Measurements from ENCODE around the gene BCL7A.
"Not testable (repeated sequence)": the region's sequence is repeated elsewhere in the genome, so short reads cannot be mapped to it uniquely, and the experiment has no call there.

The BCL7A gene

DNA sequence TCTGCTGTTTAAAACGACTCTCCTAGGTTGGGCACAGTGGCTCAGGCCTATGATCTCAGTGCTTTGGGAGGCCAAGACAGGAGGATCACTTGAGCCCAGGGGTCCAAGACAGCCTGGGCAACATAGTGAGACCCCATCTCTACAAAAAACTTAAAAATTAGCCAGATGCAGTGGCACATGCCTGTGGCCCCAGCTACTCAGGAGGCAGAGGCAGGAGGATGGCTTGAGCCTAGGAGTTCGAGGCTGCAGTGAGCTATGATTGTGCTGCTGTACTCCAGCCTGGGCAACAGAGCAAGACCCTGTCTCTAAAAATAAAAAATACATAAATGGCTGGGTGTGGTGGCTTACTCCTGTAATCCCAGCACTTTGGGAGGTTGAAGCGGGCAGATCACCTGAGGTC is 19.8 kb downstream of the BCL7A start:
- not testable (repeated sequence) for H3K4me3 ChIP-seq (ENCODE audit: extremely low read depth, insufficient read depth, low read length, poor library complexity, severe bottlenecking); H3K27ac ChIP-seq (ENCODE audit: low read depth, low read length, severe bottlenecking); H3K4me1 ChIP-seq (ENCODE audit: control insufficient read depth, insufficient read depth, low read length, poor library complexity, severe bottlenecking); H3K9me3 ChIP-seq (ENCODE audit: control insufficient read depth, low read length)
- WGBS, 2 experiments (ENCODE audit: insufficient coverage in 2 of 2) = 92 to 96% methylated on average over 2 to 3 of the region's 3 CpGs
- peaks cover 61% of the 10 kb centered on the region for H3K36me3 ChIP-seq (ENCODE audit: control insufficient read depth, insufficient read depth, low read length)

DNA sequence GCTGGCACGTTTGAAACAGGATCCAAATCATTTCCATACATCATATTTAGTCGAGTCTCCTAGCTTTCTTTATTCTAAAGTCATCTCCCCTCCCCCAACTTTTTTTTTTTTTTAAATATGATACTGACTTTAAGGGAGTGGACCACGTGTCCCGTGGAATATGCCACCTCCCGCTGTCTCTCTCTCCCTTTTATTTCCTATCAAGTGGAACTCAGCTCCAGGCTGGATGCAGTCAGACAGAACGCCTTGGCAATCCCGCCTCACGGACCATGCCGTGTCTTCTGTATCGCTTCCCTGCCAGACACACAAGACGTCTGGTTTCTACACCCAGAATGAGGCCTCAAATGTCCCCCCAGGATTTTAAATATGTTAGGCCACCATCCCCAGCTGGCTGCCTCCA is 21.2 kb downstream of the BCL7A start:
- 95 to 97% methylated on average over 9 of the region's 11 CpGs for WGBS, 2 experiments (ENCODE audit: insufficient coverage in 2 of 2)
- no peak overlapping the region for H3K27ac ChIP-seq (ENCODE audit: low read depth, low read length, severe bottlenecking)
- peaks cover 51% of the 10 kb centered on the region for H3K36me3 ChIP-seq (ENCODE audit: control insufficient read depth, insufficient read depth, low read length)
- no peaks in the 10 kb centered on the region for H3K9me3 ChIP-seq (ENCODE audit: control insufficient read depth, low read length)
- H3K4me1 ChIP-seq (ENCODE audit: control insufficient read depth, insufficient read depth, low read length, poor library complexity, severe bottlenecking) = no peaks in the 10 kb centered on the region
- no peak overlapping the region for H3K4me3 ChIP-seq (ENCODE audit: extremely low read depth, insufficient read depth, low read length, poor library complexity, severe bottlenecking)

DNA sequence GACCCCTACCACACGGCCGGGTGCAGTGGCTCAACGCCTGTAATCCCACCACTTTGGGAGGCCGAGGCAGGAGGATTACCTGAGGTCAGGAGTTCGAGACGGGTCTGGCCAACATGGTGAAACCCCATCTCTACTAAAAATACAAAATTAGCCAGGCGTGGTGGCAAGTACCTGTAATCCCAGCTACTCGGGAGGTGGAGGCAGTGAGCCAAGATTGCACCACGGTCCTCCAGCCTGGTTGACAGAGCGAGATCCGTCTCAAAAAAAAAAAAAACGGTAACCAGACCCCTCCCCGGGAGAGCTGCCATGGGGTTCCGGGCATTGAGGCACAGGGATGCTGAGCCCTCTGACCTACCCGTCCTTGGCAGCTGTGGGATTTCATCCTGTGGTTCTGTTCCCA is 21.8 kb downstream of the BCL7A start:
- Histone ChIP-seq H3K9me3 (ENCODE audit: control insufficient read depth, low read length) (no peaks in the 10 kb centered on the region), H3K27ac (ENCODE audit: low read depth, low read length, severe bottlenecking) (no peak overlapping the region), H3K4me3 (ENCODE audit: extremely low read depth, insufficient read depth, low read length, poor library complexity, severe bottlenecking) (no peak overlapping the region), H3K4me1 (ENCODE audit: control insufficient read depth, insufficient read depth, low read length, poor library complexity, severe bottlenecking) (no peaks in the 10 kb centered on the region), H3K36me3 (ENCODE audit: control insufficient read depth, insufficient read depth, low read length) (peaks cover 51% of the 10 kb centered on the region)
- 93 to 96% methylated on average over 12 to 13 of the region's 15 CpGs for WGBS, 2 experiments (ENCODE audit: insufficient coverage in 2 of 2)

DNA sequence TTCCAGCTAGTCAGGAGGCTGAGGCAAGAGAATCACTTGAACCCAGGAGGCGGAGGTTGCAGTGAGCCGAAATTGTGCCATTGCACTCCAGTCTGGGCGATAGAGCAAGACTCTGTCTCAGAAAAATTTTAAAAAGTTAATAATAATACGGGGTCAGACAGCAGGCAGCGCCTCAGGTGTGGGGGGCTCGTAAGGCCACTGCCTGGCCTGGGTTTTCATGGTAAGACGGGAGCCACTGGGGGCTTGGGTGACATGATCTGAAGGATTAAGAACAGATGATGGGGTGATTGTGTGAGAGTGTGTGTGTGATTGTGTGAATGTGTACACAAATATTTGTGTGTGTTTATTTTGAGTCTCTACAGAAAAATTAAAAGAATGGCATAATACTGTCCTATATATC is 23.6 kb downstream of the BCL7A start:
- no peak overlapping the region for H3K4me3 ChIP-seq (ENCODE audit: extremely low read depth, insufficient read depth, low read length, poor library complexity, severe bottlenecking)
- no peaks in the 10 kb centered on the region for H3K9me3 ChIP-seq (ENCODE audit: control insufficient read depth, low read length)
- no peak overlapping the region for H3K27ac ChIP-seq (ENCODE audit: low read depth, low read length, severe bottlenecking)
- 98 to 100% methylated on average over 7 of the region's 7 CpGs for WGBS, 2 experiments (ENCODE audit: insufficient coverage in 2 of 2)
- peaks cover 49% of the 10 kb centered on the region for H3K36me3 ChIP-seq (ENCODE audit: control insufficient read depth, insufficient read depth, low read length)
- no peaks in the 10 kb centered on the region for H3K4me1 ChIP-seq (ENCODE audit: control insufficient read depth, insufficient read depth, low read length, poor library complexity, severe bottlenecking)

DNA sequence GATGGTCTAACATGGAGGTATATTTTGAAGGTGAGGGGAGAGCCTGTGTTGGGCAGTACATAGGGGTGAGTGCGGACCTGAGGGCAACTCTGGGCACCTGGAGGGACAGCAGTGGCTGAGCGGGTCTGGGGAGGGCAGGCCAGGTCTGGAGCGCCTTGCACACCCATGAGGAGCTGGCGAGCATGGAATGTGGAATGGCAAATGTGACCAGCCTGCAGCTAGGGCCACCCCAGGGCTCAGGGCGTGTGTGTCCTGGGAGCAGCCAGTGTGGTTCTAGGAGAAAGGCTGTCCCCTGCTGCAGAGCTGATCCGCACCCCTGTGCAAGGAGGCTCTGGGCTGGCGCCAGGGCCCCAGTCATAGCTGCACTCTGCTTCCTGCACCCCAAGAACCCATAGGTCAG is 24.5 kb downstream of the BCL7A start:
- Histone ChIP-seq H3K4me1 (ENCODE audit: control insufficient read depth, insufficient read depth, low read length, poor library complexity, severe bottlenecking) (no peaks in the 10 kb centered on the region), H3K9me3 (ENCODE audit: control insufficient read depth, low read length) (no peaks in the 10 kb centered on the region), H3K4me3 (ENCODE audit: extremely low read depth, insufficient read depth, low read length, poor library complexity, severe bottlenecking) (no peak overlapping the region), H3K27ac (ENCODE audit: low read depth, low read length, severe bottlenecking) (no peak overlapping the region), H3K36me3 (ENCODE audit: control insufficient read depth, insufficient read depth, low read length) (peaks cover 47% of the 10 kb centered on the region)
- WGBS, 2 experiments (ENCODE audit: insufficient coverage in 2 of 2) = 89 to 90% methylated on average over 7 of the region's 7 CpGs

DNA sequence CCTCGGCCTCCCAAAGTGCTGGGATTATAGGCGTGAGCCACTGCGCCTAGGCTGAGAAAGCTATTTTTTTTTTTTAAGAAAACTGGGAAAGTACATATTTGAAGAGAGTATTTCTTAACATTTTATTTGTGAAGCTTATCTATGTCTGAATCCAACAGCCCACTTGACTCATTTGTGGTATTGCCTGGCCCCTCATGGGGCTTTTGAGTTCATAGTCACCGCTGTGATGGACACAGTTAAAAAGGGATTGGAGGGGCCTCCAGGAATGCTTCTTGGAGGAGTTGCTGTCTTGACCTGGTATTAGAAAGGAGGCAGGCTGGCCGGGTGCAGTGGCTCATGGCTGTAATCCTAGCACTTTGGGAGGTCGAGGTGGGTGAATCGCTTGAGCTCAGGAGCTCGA is 26.5 kb downstream of the BCL7A start:
- Histone ChIP-seq H3K27ac (ENCODE audit: low read depth, low read length, severe bottlenecking) (no peak overlapping the region), H3K36me3 (ENCODE audit: control insufficient read depth, insufficient read depth, low read length) (peaks cover 40% of the 10 kb centered on the region)
- WGBS, 2 experiments (ENCODE audit: insufficient coverage in 2 of 2) = 90 to 94% methylated on average over 5 to 6 of the region's 8 CpGs

DNA sequence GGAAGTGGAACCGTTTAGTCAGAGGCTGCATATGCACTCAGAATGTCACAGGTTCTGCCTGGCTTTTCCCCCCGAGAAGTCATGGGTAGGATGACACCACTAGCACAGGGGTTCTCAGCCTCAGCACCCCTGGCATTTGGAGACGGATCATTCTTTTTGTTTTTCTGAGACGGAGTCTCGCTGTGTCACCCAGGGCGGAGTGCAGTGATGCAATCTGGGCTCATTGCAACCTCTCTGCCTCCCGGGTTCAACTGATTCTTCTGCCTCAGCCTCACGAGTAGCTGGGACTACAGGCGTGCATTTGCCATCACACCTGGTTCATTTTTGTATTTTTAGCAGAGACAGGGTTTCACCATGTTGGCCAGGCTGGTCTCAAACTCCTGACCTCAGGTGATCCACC is 28.1 kb downstream of the BCL7A start:
- Histone ChIP-seq H3K27ac (ENCODE audit: low read depth, low read length, severe bottlenecking) (no peak overlapping the region), H3K36me3 (ENCODE audit: control insufficient read depth, insufficient read depth, low read length) (peaks cover 31% of the 10 kb centered on the region), H3K4me3 (ENCODE audit: extremely low read depth, insufficient read depth, low read length, poor library complexity, severe bottlenecking) (no peak overlapping the region), H3K4me1 (ENCODE audit: control insufficient read depth, insufficient read depth, low read length, poor library complexity, severe bottlenecking) (no peaks in the 10 kb centered on the region), H3K9me3 (ENCODE audit: control insufficient read depth, low read length) (no peaks in the 10 kb centered on the region)
- WGBS, 2 experiments (ENCODE audit: insufficient coverage in 2 of 2) = 94 to 96% methylated on average over 9 of the region's 9 CpGs

More for the DNA sequence above, 26.5 kb downstream of the BCL7A start:
- no peaks in the 10 kb centered on the region for H3K9me3 ChIP-seq (ENCODE audit: control insufficient read depth, low read length)
- H3K4me1 ChIP-seq (ENCODE audit: control insufficient read depth, insufficient read depth, low read length, poor library complexity, severe bottlenecking) = no peaks in the 10 kb centered on the region
- H3K4me3 ChIP-seq (ENCODE audit: extremely low read depth, insufficient read depth, low read length, poor library complexity, severe bottlenecking) = no peak overlapping the region

DNA sequence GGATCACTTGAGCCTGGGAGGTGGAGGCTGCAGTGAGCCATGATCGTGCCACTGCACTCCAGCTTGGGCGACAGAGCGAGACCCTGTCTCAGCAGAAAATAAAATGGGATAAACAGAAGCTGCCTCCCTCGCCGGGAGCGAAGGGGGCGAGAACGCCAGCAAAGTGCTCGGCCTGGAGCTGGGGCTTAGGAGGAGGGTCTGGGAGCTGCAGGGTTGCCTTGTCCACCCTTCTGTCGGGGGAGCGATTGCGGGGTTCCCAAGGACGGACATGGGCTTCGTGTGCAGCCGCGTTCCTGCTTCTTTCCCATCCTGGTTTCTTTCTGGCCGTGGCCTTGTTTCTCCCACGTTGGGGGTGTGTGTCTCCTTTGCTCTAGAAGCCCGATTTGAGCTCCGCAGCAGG is 29.0 kb downstream of the BCL7A start:
- H3K4me3 ChIP-seq (ENCODE audit: extremely low read depth, insufficient read depth, low read length, poor library complexity, severe bottlenecking) = no peak overlapping the region
- no peak overlapping the region for H3K27ac ChIP-seq (ENCODE audit: low read depth, low read length, severe bottlenecking)
- no peaks in the 10 kb centered on the region for H3K9me3 ChIP-seq (ENCODE audit: control insufficient read depth, low read length)
- peaks cover 27% of the 10 kb centered on the region for H3K36me3 ChIP-seq (ENCODE audit: control insufficient read depth, insufficient read depth, low read length)
- 97 to 98% methylated on average over 16 to 20 of the region's 20 CpGs for WGBS, 2 experiments (ENCODE audit: insufficient coverage in 2 of 2)
- H3K4me1 ChIP-seq (ENCODE audit: control insufficient read depth, insufficient read depth, low read length, poor library complexity, severe bottlenecking) = no peaks in the 10 kb centered on the region

DNA sequence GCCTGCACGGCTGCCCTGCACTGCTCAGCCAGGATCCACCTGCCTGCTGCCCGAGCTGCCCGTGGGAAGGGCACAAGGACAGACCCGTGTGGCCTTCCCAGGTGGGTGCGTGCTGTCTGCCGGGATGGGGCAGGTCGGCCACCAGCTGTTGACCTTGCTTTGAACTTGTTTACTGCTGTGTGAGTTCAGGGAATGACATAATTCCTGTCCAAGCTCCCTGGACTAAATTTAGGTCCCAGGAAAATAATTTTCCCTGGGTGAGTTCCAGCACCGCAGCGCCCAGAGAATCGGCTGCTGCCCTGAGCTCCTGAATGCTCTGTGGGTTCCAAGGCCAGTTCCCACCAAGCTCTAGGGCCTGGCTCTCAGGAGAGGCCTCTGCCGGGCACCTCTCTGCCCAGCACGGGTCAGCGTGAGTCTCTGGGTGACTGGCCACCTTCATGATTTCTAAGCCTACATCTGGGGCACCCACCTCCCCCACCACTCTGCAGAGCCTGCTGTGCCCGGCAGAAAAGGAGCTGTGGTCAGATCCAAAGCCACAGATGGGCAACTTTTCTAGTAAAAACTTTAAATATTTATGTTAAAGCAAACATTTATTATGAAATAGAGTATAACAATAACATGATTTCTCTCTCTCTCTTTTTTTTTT is 29.7 kb downstream of the BCL7A start:
- H3K4me3 ChIP-seq (ENCODE audit: extremely low read depth, insufficient read depth, low read length, poor library complexity, severe bottlenecking) = no peak overlapping the region
- no peak overlapping the region for H3K27ac ChIP-seq (ENCODE audit: low read depth, low read length, severe bottlenecking)
- H3K36me3 ChIP-seq (ENCODE audit: control insufficient read depth, insufficient read depth, low read length) = peaks cover 27% of the 10 kb centered on the region
- 91 to 92% methylated on average over 10 to 11 of the region's 14 CpGs for WGBS, 2 experiments (ENCODE audit: insufficient coverage in 2 of 2)
- no peaks in the 10 kb centered on the region for H3K4me1 ChIP-seq (ENCODE audit: control insufficient read depth, insufficient read depth, low read length, poor library complexity, severe bottlenecking)
- H3K9me3 ChIP-seq (ENCODE audit: control insufficient read depth, low read length) = no peaks in the 10 kb centered on the region

DNA sequence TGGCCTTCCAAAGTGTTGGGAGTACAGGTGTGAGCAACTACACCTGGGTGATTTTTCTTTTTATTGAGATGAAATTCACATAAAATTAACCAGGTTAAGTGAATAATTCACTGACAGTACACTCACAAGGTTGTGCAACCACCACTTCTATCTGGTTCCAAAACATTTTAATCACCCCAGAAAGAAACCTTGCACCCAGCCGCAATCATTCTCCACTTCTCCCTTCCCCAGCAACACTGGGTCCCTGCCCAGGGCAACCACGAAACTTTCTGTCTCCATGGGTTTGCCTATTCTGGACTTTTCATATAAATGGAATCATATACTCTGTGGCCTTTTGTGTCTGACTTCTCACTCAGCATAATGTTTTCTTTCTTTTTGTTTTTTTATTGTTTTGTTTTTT is 30.6 kb downstream of the BCL7A start:
- no peak overlapping the region for H3K4me3 ChIP-seq (ENCODE audit: extremely low read depth, insufficient read depth, low read length, poor library complexity, severe bottlenecking)
- no peak overlapping the region for H3K27ac ChIP-seq (ENCODE audit: low read depth, low read length, severe bottlenecking)
- H3K9me3 ChIP-seq (ENCODE audit: control insufficient read depth, low read length) = no peaks in the 10 kb centered on the region
- peaks cover 36% of the 10 kb centered on the region for H3K36me3 ChIP-seq (ENCODE audit: control insufficient read depth, insufficient read depth, low read length)
- WGBS, 2 experiments (ENCODE audit: insufficient coverage in 2 of 2) = 89 to 92% methylated on average over 1 to 2 of the region's 2 CpGs
- H3K4me1 ChIP-seq (ENCODE audit: control insufficient read depth, insufficient read depth, low read length, poor library complexity, severe bottlenecking) = no peaks in the 10 kb centered on the region

DNA sequence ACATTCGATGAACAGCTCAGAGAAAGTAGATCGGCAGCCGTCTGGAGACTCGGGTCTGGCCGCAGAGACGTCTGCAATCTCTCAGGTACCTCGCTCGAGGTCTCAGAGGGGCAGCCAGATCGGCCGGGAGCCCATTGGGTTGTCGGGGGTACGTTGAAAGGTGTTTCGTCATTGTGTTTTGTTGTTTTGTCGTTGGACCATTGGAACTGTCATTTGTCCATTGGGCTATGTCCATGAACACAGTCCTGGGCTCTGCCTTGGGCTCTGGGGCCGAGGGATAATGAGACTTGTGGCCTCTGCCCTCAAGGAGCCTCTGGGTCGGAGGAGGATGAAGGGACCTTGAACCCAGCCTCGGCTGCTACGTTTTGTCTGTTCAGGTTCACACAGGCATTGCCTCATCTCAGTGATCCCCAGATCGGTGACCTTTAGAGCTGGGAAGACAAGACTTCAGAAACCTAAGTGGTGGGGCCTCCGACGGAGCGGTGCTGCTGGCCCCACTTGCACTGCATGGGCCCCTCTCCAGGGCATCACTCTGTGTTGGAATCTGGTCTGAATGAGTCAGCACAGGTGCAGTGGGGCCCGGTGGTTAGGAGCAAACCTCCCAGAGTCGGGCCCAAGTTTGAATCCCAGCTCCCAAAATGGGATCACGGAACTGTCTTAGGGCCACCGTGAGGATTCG is 33.3 kb downstream of the BCL7A start:
- peaks cover 48% of the 10 kb centered on the region for H3K36me3 ChIP-seq (ENCODE audit: control insufficient read depth, insufficient read depth, low read length)
- 93 to 98% methylated on average over 27 of the region's 27 CpGs for WGBS, 2 experiments (ENCODE audit: insufficient coverage in 2 of 2)

More for the DNA sequence above, 33.3 kb downstream of the BCL7A start:
- Histone ChIP-seq H3K4me1 (ENCODE audit: control insufficient read depth, insufficient read depth, low read length, poor library complexity, severe bottlenecking) (peaks cover 7% of the 10 kb centered on the region), H3K4me3 (ENCODE audit: extremely low read depth, insufficient read depth, low read length, poor library complexity, severe bottlenecking) (no peak overlapping the region), H3K9me3 (ENCODE audit: control insufficient read depth, low read length) (no peaks in the 10 kb centered on the region), H3K27ac (ENCODE audit: low read depth, low read length, severe bottlenecking) (no peak overlapping the region)
